BLaER1 treated with 17β-estradiol and CSF1 and Interleukin-3, amounts not matched to agents 10 nM and 100 nM (cell line): ENCODE results near the gene ARMC8.

Experiments used
- H3K27ac ChIP-seq, 11 experiments: shearing (Covaris generic); formaldehyde crosslinking; 2 replicates each; pipeline ENCODE4 v1.8.1; 2022
- H3K27me3 ChIP-seq, 11 experiments: shearing (Covaris generic); formaldehyde crosslinking; 2 replicates each; pipeline ENCODE4 v1.8.1; 2022
- H3K36me3 ChIP-seq, 11 experiments: shearing (Covaris generic); formaldehyde crosslinking; 2 replicates each; pipeline ENCODE4 v1.8.1; 2022
- H3K4me1 ChIP-seq, 10 experiments: shearing (Covaris generic); formaldehyde crosslinking; 2 replicates each; pipeline ENCODE4 v1.8.1; 2022
- H3K4me2 ChIP-seq, 11 experiments: shearing (Covaris generic); formaldehyde crosslinking; 2 replicates each; pipeline ENCODE4 v1.8.1; 2022
- H3K4me3 ChIP-seq, 10 experiments: shearing (Covaris generic); formaldehyde crosslinking; 2 replicates each; pipeline ENCODE4 v1.8.1; 2022
- H3K9ac ChIP-seq, 11 experiments: shearing (Covaris generic); formaldehyde crosslinking; 2 replicates each; pipeline ENCODE4 v1.8.1; 2022
- H3K9me3 ChIP-seq, 11 experiments: shearing (Covaris generic); formaldehyde crosslinking; replicated peaks in 1 of 11; 2 replicates each; pipeline ENCODE4 v1.8.1; 2022
- H4K20me1 ChIP-seq, 11 experiments: shearing (Covaris generic); formaldehyde crosslinking; 2 replicates each; pipeline ENCODE4 v1.8.1; 2022
- Cebpa-rat ChIP-seq, 11 experiments: shearing (Covaris generic); IDR thresholded peaks; 2 replicates each; pipeline ENCODE4 v1.8.1; 2022

Gene ARMC8

DNA sequence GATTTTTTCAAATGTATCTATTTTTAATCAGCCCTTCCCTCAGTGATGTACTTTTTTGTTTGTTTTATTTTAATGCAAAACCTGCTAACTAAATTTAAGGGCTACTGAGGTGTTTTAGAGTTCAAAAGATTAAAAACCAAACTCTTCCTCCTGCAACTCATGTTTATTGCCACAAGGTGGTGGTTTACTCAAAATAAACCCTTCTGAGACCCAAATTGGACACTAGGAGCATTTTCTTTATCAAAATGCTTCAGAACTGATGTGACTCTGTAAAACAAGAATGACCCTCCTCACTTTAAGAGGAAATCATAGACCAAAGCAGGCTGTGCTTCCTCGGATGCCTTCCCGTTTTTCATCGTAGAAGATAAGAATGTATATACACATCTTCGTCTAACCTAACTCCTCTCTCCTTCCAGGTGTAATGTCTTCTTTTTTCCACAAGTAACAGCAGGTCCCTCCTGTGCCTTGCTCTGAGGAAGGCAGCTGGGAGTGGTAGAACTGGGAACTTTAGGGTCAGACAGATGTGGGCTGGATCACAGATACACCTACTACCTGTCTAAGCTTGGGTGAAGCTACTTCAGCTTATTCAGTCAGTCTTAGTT is 145.5 kb downstream of the ARMC8 start:
- Histone ChIP-seq H3K9me3 (no peaks in the 10 kb centered on the region), H3K4me2 (no peak overlapping the region), H3K4me1 (peaks cover 8 to 18% (median 15%) of the 10 kb centered on the region in 10 experiments), H3K36me3 (no peaks in the 10 kb centered on the region), H3K27me3 (no peaks in the 10 kb centered on the region), H3K9ac (no peak overlapping the region), H4K20me1 (no peaks in the 10 kb centered on the region), H3K27ac (no peak overlapping the region), H3K4me3 (no peak overlapping the region)
- no peak for TF ChIP-seq Cebpa-rat (IDR thresholded peaks at IDR 0.05)

- no peaks in the 10 kb centered on the region for H3K27me3 ChIP-seq
- no peaks in the 10 kb centered on the region for H4K20me1 ChIP-seq
- H3K4me2 ChIP-seq: no peak overlapping the region
- H3K9ac ChIP-seq: no peak overlapping the region
- H3K27ac ChIP-seq: no peak overlapping the region
- no peak for TF ChIP-seq Cebpa-rat (IDR thresholded peaks at IDR 0.05)
- peaks cover 0 to 5% (median 1%) of the 10 kb centered on the region in 10 experiments; a peak in 12 of 20 replicates for H3K4me1 ChIP-seq
- H3K9me3 ChIP-seq: no peaks in the 10 kb centered on the region
- no peaks in the 10 kb centered on the region for H3K36me3 ChIP-seq
- H3K4me3 ChIP-seq: no peak overlapping the region
Observed at GRCh38 chr3:138334608-138335007, 147.5 kb downstream of the ARMC8 start.

DNA sequence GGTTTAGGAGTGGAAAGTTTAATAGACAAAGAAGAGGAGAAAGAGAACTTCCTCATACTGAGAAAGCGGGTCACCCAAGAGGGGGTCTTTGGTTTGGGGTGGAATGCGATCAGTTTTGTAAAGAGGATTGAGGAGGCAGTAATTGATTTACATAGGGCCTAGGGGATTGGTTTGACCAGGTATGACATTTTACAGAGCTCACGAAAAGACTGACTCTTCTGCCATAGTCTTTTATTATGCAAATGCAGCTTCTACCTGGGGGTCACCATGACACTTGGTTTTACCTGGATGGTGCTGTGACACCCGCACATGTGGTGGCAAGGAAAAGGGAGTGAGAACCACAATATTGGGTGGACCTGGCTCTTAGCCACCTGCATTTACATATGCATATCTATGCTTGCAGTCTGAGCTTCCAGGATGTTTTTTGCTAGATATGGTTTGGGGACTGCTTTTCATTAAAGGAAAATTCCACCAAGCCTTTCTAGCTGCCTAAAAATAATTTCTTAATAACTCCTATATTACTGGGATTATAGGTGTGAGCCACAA is 149.4 kb downstream of the ARMC8 start:
- Histone ChIP-seq H3K27ac (no peak overlapping the region), H3K4me3 (no peak overlapping the region), H3K9me3 (peaks cover 0 to 4% (median 0%) of the 10 kb centered on the region in 11 experiments; a peak in 2 of 22 replicates), H3K36me3 (no peaks in the 10 kb centered on the region), H3K9ac (no peak overlapping the region), H4K20me1 (no peaks in the 10 kb centered on the region), H3K27me3 (no peaks in the 10 kb centered on the region), H3K4me2 (no peak overlapping the region), H3K4me1 (no peaks in the 10 kb centered on the region)
- no peak for TF ChIP-seq Cebpa-rat (IDR thresholded peaks at IDR 0.05)

DNA sequence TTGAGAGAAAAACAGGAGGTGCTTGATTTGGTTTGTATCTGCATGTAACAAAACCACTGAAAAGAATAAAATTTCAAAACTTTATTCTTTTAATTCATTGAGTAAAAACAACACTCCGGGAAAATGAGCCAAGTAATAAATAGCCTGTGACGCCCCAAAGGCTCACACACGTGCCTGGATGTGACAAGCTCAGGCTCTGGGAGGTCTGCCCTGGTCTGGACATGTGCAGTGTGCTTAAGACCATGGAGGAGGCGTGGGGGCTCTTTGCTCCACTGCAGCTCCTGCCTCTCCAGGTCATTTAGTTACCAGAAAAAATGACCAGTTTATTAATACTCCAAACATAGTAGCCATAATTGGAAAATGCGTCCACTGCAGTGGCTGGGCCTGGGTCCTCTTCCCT is 151.1 kb downstream of the ARMC8 start:
- H3K9me3 ChIP-seq: peaks cover 0 to 9% (median 0%) of the 10 kb centered on the region in 11 experiments; a peak in 2 of 22 replicates
- H3K4me1 ChIP-seq: no peaks in the 10 kb centered on the region
- H3K4me3 ChIP-seq: no peak overlapping the region
- no peak overlapping the region for H3K4me2 ChIP-seq
- TF ChIP-seq Cebpa-rat (IDR thresholded peaks at IDR 0.05): no peak
- no peaks in the 10 kb centered on the region for H3K27me3 ChIP-seq
- no peaks in the 10 kb centered on the region for H4K20me1 ChIP-seq
- H3K27ac ChIP-seq: no peak overlapping the region
- H3K9ac ChIP-seq: no peak overlapping the region
- H3K36me3 ChIP-seq: no peaks in the 10 kb centered on the region

DNA sequence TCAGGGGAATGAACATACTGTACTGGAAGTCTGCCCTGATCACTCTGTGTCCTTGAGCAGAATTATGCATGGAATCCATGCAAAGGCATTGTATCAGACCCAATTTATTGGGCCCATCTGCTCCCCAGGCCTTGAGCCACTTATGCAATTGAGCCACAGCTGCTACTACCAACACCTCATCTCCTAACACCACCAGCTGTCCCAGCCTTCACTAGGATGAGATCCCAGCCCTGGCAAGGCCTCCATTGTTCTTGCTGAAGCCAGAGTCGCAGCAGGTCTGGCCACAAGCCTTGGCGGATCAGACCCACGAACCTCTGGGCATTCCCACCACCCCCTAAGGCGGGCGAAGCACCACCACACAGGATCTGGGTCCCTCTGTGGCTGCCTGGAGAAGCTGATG is 151.7 kb downstream of the ARMC8 start:
- Histone ChIP-seq H3K27me3 (no peaks in the 10 kb centered on the region), H4K20me1 (no peaks in the 10 kb centered on the region), H3K9ac (no peak overlapping the region), H3K36me3 (no peaks in the 10 kb centered on the region), H3K9me3 (peaks cover 0 to 9% (median 0%) of the 10 kb centered on the region in 11 experiments; a peak in 2 of 22 replicates), H3K27ac (no peak overlapping the region), H3K4me3 (no peak overlapping the region), H3K4me2 (no peak overlapping the region), H3K4me1 (no peaks in the 10 kb centered on the region)
- TF ChIP-seq Cebpa-rat (IDR thresholded peaks at IDR 0.05): no peak

DNA sequence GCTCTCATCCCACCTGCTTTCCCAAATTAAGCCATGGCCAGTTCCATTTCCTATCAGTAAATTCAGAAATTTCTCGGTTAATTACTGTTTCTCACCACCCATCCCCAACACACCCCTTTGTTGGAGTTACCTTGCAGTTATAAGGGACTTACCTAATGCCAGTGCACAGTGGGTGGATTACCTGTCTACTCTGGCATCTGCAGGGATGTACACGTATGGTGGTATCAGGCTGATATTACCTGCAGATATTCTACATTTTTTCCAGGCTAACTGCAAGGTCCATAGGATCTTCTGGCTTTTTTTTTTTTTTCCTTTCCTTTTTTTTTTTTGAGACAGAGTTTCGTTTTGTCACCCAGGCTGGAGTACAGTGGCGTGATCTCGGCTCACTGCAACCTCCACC is 153.4 kb downstream of the ARMC8 start:
- Histone ChIP-seq H3K4me2 (no peak overlapping the region), H3K4me3 (no peak overlapping the region), H3K9me3 (peaks cover 0 to 9% (median 0%) of the 10 kb centered on the region in 11 experiments; a peak in 2 of 22 replicates), H3K9ac (no peak overlapping the region), H4K20me1 (no peaks in the 10 kb centered on the region), H3K27me3 (no peaks in the 10 kb centered on the region), H3K36me3 (no peaks in the 10 kb centered on the region), H3K4me1 (no peaks in the 10 kb centered on the region), H3K27ac (no peak overlapping the region)
- TF ChIP-seq Cebpa-rat (IDR thresholded peaks at IDR 0.05): no peak

GRCh38 chr3:138344754-138345153 is 157.7 kb downstream of the ARMC8 start:
- Histone ChIP-seq H3K4me3 (no peak overlapping the region), H3K27ac (no peak overlapping the region), H3K9ac (no peak overlapping the region), H3K9me3 (peaks cover 0 to 19% (median 9%) of the 10 kb centered on the region in 11 experiments; a peak in 14 of 22 replicates), H3K4me2 (no peak overlapping the region), H3K4me1 (peaks cover 0 to 15% (median 10%) of the 10 kb centered on the region in 10 experiments; a peak in 15 of 20 replicates), H3K27me3 (peaks cover 27 to 38% (median 37%) of the 10 kb centered on the region in 11 experiments), H4K20me1 (no peaks in the 10 kb centered on the region), H3K36me3 (no peaks in the 10 kb centered on the region)
- TF ChIP-seq Cebpa-rat (IDR thresholded peaks at IDR 0.05): no peak
